H9 (cell line): ENCODE data around the gene DMD. TPM values are rescaled to one million over a fixed set of nuclear protein-coding genes. Genes with fewer than 3 reads are reported as not detected.

ENCODE experiments used
- DNase-seq: peaks from one replicate; pipeline ENCODE4 v3.0.0-alpha.2; 2017
- H2AFZ ChIP-seq: one replicate; pipeline ENCODE4 v1.6.1; 2013; ENCODE audit warnings: mild to moderate bottlenecking, low read length, control low read depth, moderate library complexity
- H2AK5ac ChIP-seq: 2 replicates; pipeline ENCODE4 v1.6.1; 2013; ENCODE audit warnings: low read length, control low read depth, mixed read lengths; ENCODE audit not compliant: insufficient read length
- H2BK120ac ChIP-seq: one replicate; pipeline ENCODE4 v1.6.1; 2013; ENCODE audit warnings: low read depth, mild to moderate bottlenecking, low read length, control low read depth, inconsistent platforms; ENCODE audit not compliant: poor library complexity, severe bottlenecking
- H2BK12ac ChIP-seq: 2 replicates; pipeline ENCODE4 v1.6.1; 2013; ENCODE audit warnings: low read length, control low read depth, mixed read lengths, low read depth; ENCODE audit not compliant: insufficient read length
- H2BK15ac ChIP-seq: 2 replicates; pipeline ENCODE4 v1.6.1; 2013; ENCODE audit warnings: low read depth, low read length, control low read depth
- H2BK20ac ChIP-seq: one replicate; pipeline ENCODE4 v1.6.1; 2013; ENCODE audit warnings: low read depth, mild to moderate bottlenecking, low read length, control low read depth, inconsistent platforms; ENCODE audit not compliant: poor library complexity, severe bottlenecking
- H2BK5ac ChIP-seq: 2 replicates; pipeline ENCODE4 v1.6.1; 2013; ENCODE audit warnings: low read length, control low read depth, mixed read lengths; ENCODE audit not compliant: insufficient read length
- H3K14ac ChIP-seq: 2 replicates; pipeline ENCODE4 v1.6.1; 2013; ENCODE audit warnings: low read length, control low read depth; ENCODE audit not compliant: insufficient read depth
- H3K18ac ChIP-seq: 2 replicates; pipeline ENCODE4 v1.6.1; 2013; ENCODE audit warnings: low read depth, mild to moderate bottlenecking, mixed read lengths, low read length, control low read depth; ENCODE audit not compliant: insufficient read length
- H3K23ac ChIP-seq: 2 replicates; pipeline ENCODE4 v1.6.1; 2013; ENCODE audit warnings: low read length, control low read depth, mixed read lengths, low read depth; ENCODE audit not compliant: insufficient read length
- H3K23me2 ChIP-seq: 2 replicates; pipeline ENCODE4 v1.6.1; 2013; ENCODE audit warnings: low read depth, mild to moderate bottlenecking, mixed read lengths, low read length, control low read depth; ENCODE audit not compliant: insufficient read length, poor library complexity, severe bottlenecking
- H3K27ac ChIP-seq: 2 replicates; pipeline ENCODE4 v1.5.1; 2013; ENCODE audit warnings: low read length, control low read depth, mixed read lengths, low read depth; ENCODE audit not compliant: insufficient read length
- H3K27me3 ChIP-seq: 2 replicates; pipeline ENCODE4 v1.6.1; 2013; ENCODE audit warnings: low read length, control low read depth, inconsistent platforms; ENCODE audit not compliant: insufficient read depth
- H3K4ac ChIP-seq: 2 replicates; pipeline ENCODE4 v1.6.1; 2013; ENCODE audit warnings: low read depth, mild to moderate bottlenecking, control low read depth, inconsistent platforms, low read length, moderate library complexity
- H3K4me1 ChIP-seq: 2 replicates; pipeline ENCODE4 v1.6.1; 2013; ENCODE audit warnings: low read length, control low read depth, inconsistent platforms; ENCODE audit not compliant: insufficient read depth
- H3K4me2 ChIP-seq: 2 replicates; pipeline ENCODE4 v1.6.1; 2013; ENCODE audit warnings: low read length, control low read depth, mixed read lengths; ENCODE audit not compliant: insufficient read length, insufficient read depth
- H3K56ac ChIP-seq: 2 replicates; pipeline ENCODE4 v1.6.1; 2013; ENCODE audit warnings: low read depth, mild to moderate bottlenecking, mixed read lengths, low read length, control low read depth; ENCODE audit not compliant: insufficient read length
- H3K79me1 ChIP-seq: 2 replicates; pipeline ENCODE4 v1.6.1; 2013; ENCODE audit warnings: low read depth, mild to moderate bottlenecking, moderate library complexity, low read length, control low read depth, inconsistent platforms; ENCODE audit not compliant: insufficient read depth, poor library complexity, severe bottlenecking
- H3K79me2 ChIP-seq: 2 replicates; pipeline ENCODE4 v1.6.1; 2013; ENCODE audit warnings: low read length, control low read depth, inconsistent platforms; ENCODE audit not compliant: insufficient read depth
- H3K9ac ChIP-seq: 2 replicates; pipeline ENCODE4 v1.6.1; 2013; ENCODE audit warnings: low read length, control low read depth, mixed read lengths; ENCODE audit not compliant: insufficient read length; ENCODE audit errors: extremely low read depth
- H3K9me3 ChIP-seq: one replicate; pipeline ENCODE4 v1.6.1; 2013; ENCODE audit warnings: low read depth, low read length, inconsistent platforms; ENCODE audit not compliant: control insufficient read depth
- H3T11ph ChIP-seq: one replicate; pipeline ENCODE4 v1.6.1; 2013; ENCODE audit warnings: mild to moderate bottlenecking, low read length, control low read depth, inconsistent platforms
- H4K20me1 ChIP-seq: one replicate; pipeline ENCODE4 v1.6.1; 2013; ENCODE audit not compliant: control insufficient read depth, insufficient read length, insufficient read depth
- H4K5ac ChIP-seq: 2 replicates; pipeline ENCODE4 v1.6.1; 2013; ENCODE audit warnings: low read depth, mild to moderate bottlenecking, mixed read lengths, low read length, control low read depth; ENCODE audit not compliant: insufficient read length
- H4K8ac ChIP-seq: replicated peaks from 2 replicates; pipeline ENCODE4 v1.6.1; 2013; ENCODE audit warnings: low read length, control low read depth, mixed read lengths, low read depth; ENCODE audit not compliant: insufficient read length
- H4K91ac ChIP-seq: 2 replicates; pipeline ENCODE4 v1.6.1; 2013; ENCODE audit warnings: low read depth, mild to moderate bottlenecking, moderate library complexity, mixed read lengths, low read length, control low read depth; ENCODE audit not compliant: insufficient read length
- H3K27ac Mint-ChIP-seq, 3 experiments: 2 replicates in 2 of 3; 3 replicates in 1 of 3; pipeline ENCODE4 v1.8.0; 2020 to 2021; ENCODE audit warnings: mixed read lengths in 3 of 3, mild to moderate bottlenecking in 1 of 3, moderate library complexity in 1 of 3
- H3K27me3 Mint-ChIP-seq: 2 replicates; pipeline ENCODE4 v1.8.0; 2021; ENCODE audit warnings: low read depth, mild to moderate bottlenecking, moderate library complexity, mixed read lengths
- H3K36me3 Mint-ChIP-seq, 3 experiments: 2 replicates in 2 of 3; 3 replicates in 1 of 3; pipeline ENCODE4 v1.8.0; 2020 to 2021; ENCODE audit warnings: low read depth in 3 of 3, mixed read lengths in 3 of 3; ENCODE audit not compliant: insufficient read depth in 1 of 3
- H3K4me1 Mint-ChIP-seq, 2 experiments: 2 replicates each; pipeline ENCODE4 v1.8.0; 2020; ENCODE audit warnings: mixed read lengths in 2 of 2
- H3K4me3 Mint-ChIP-seq, 2 experiments: 2 replicates in 1 of 2; 3 replicates in 1 of 2; pipeline ENCODE4 v1.8.0; 2020 to 2021; ENCODE audit warnings: mild to moderate bottlenecking in 2 of 2, mixed read lengths in 2 of 2, moderate library complexity in 1 of 2
- H3K9me3 Mint-ChIP-seq, 2 experiments: 2 replicates in 1 of 2; 3 replicates in 1 of 2; pipeline ENCODE4 v1.8.0; 2020; ENCODE audit warnings: mild to moderate bottlenecking in 2 of 2, mixed read lengths in 2 of 2, moderate library complexity in 1 of 2
- CTCF ChIP-seq: fragments of 200-600 bp; sonication (generic); conservative IDR thresholded peaks from 3 replicates; pipeline ENCODE4 v1.8.0; 2021; ENCODE audit warnings: antibody characterized with exemption, mild to moderate bottlenecking
- WGBS: extraction: QIAGEN DNeasy Blood & Tissue Kit; methylation state at CpG from one replicate; pipeline ENCODE4 v1.1.7; 2013; ENCODE audit warnings: missing lambda C conversion rate, low lambda C conversion rate, mixed read lengths; ENCODE audit not compliant: insufficient read length; ENCODE audit errors: extremely low coverage; 5-methylcytosine and 5-hydroxymethylcytosine counted together
- total RNA-seq: library from RNA; stranded (reverse); gene quantifications from 2 replicates; pipeline ENCODE4 v1.2.1, GENCODE V29; 2021

DMD gene
- total RNA-seq, 1 experiment from 2014 or later, result 3.8 TPM

- no peak for TF ChIP-seq CTCF
- Histone ChIP-seq H4K91ac (no peak overlapping the region), H4K20me1 (no peaks in the 10 kb centered on the region), H2BK120ac (no peak overlapping the region), H3K27ac (no peak overlapping the region), H3K18ac (no peak overlapping the region), H3K14ac (no peak overlapping the region), H3K4me1 (no peaks in the 10 kb centered on the region), H2AFZ (no peak overlapping the region), H3K79me2 (no peaks in the 10 kb centered on the region), H3K9ac (no peak overlapping the region), H3K27me3 (no peaks in the 10 kb centered on the region), H3K9me3 (no peaks in the 10 kb centered on the region), H4K5ac (no peak overlapping the region), H2AK5ac (no peak overlapping the region), H3T11ph (no peak overlapping the region), H2BK15ac (no peak overlapping the region), H3K56ac (no peak overlapping the region), H3K23ac (no peak overlapping the region), H2BK5ac (no peak overlapping the region), H3K23me2 (no peaks in the 10 kb centered on the region), H2BK20ac (no peak overlapping the region), H4K8ac (no peak overlapping the region), H2BK12ac (no peak overlapping the region), H3K4me2 (no peak overlapping the region), H3K4ac (no peak overlapping the region), H3K79me1 (no peaks in the 10 kb centered on the region)
- peaks cover 59 to 75% of the 10 kb centered on the region in 2 experiments for H3K9me3 Mint-ChIP-seq
- no peak for DNase-seq
- peaks cover 0 to 3% (median 0%) of the 10 kb centered on the region in 3 experiments; a peak in 3 of 7 replicates for H3K36me3 Mint-ChIP-seq
- no CpG with 5 or more reads among the region's 6 CpGs for WGBS
- peaks cover 3% of the 10 kb centered on the region for H3K27me3 Mint-ChIP-seq
- H3K27ac Mint-ChIP-seq, result no peak overlapping the region
- H3K4me3 Mint-ChIP-seq, result no peak overlapping the region
- H3K4me1 Mint-ChIP-seq, result peaks cover 0 to 5% of the 10 kb centered on the region in 2 experiments; a peak in 1 of 4 replicates
These were observed 1781.4 kb downstream of the DMD start for GRCh38 chrX:31429915-31430314.
